Germinal center (tissue), 1 donor: ENCODE measurements around the gene SPATA3.
A peak's percentile ranks its signal among the peaks of the same experiment; 100 is the strongest.

Experiments
- DNase-seq: peaks from one replicate; pipeline ENCODE4 v3.0.0; 2012; ENCODE audit warnings: mixed read lengths, low spot score

Gene SPATA3

DNA sequence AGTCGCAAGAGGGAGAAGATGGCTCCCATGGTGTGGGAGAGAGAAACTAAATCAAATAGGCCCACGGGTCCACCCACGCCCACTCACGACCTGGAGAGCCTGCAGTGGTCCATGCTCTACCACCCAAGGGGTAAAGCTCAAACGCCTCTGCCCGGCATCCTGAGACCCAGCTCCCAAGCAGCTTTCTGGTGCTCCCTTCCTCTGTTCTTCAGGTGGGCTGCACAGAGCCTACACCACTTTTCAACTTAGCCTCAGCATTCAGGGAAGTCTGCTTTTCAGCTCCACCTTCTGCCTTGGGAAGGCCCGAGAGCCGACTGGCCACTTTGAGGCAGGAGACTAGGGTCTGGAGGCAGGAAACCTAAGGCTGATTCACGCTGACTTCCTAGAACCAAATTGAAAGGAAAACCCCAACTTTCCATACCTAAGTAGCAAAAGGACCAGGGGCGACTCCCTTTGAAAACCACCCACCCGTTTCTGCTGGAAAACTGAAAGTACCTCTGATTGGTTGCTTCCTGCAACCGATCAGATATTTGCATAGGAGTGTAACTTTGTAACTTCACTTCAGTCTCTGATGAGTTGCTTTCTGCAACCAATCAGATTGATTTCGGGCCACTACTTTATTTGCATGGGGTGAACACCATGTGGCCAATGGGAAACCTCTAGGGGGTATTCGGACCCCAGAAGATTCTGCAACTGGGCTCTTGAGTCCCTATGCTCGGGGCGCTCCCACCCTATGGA lies 26.8 kb upstream of the SPATA3 start:
- no peak for DNase-seq

DNA sequence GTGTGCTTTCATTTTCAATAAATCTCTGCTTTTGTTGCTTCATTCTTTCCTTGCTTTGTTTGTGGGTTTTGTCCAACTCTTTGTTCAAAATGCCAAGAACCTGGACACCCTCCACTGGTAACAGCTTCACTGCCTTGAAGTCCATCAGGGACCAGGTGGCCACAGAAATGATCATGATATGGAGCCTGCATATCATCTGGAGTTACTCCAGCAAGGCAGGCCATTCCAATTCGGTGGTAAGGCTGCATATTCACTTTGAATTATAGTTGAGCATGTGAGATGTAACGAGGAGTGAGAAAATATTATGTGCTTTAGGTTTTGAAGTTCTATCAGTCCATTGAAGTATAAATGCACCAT lies 26.3 kb upstream of the SPATA3 start:
- DNase-seq: no peak

GRCh38 chr2:230972046-230972445 lies 23.9 kb upstream of the SPATA3 start:
- DNase-seq: no peak

- DNase-seq: peak; percentile 42
These were observed 21.6 kb upstream of the SPATA3 start for GRCh38 chr2:230974096-230974913.

DNA sequence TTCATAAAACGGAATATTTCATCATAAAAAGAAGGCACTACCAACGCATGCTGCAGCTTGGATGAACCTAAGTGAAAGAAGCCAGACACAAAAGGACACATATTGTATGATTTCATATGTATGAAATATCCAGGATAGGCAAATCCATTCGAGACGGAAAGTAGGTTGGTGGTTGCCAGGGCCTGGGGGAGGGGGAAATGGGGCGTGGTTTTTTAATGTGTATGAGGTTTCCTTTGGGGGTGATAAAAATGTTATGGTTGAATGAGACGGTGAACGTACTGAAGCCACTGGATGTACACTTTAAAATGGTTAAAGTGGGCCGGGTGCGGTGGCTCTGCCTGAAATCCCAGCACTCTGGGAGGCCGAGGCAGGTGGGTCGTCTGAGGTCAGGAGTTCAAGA lies 20.0 kb upstream of the SPATA3 start:
- DNase-seq: no peak

GRCh38 chr2:230976671-230977171 lies 19.2 kb upstream of the SPATA3 start:
- no peak for DNase-seq

GRCh38 chr2:230980468-230980867 lies 15.5 kb upstream of the SPATA3 start:
- no peak for DNase-seq

DNA sequence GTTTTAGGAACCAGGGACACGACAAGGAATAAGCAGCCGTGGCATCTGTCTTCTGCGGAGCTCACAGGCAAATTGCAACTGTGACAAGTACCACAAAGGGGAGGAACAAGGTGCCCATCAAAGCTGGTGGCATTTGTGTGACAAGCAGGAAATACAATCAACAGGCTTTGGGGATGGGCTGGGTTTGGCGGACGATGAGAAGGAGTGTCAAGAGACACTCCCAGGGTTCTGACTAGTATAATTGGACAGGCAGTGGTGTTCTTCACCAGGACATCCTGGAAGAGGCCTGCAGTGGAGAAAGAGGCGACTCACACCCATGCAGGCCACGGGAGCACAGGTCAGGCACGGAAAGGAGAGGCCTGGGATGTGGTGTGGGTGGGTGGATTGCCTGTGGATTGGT lies 14.2 kb upstream of the SPATA3 start:
- DNase-seq: no peak

DNA sequence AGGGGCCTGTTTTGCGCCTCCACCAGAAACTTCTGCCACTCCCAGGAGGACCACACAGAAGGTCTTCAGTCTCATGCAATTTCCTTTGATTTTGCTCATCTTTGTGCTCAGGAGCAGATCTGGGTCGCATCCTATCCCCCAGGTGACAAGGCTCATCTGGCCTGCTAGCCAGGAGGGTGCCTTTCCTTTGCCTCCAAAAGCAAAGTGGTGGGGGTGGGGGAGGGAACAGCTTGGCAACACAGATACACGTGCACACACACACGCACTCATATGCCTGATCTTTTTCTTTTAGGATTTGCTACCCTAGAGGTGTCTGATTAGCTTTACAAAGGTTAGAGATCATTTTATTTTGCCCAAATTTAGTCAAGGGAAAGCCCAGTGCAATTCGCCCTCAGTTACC lies 13.8 kb upstream of the SPATA3 start:
- no peak for DNase-seq

- DNase-seq: no peak
These were observed 13.4 kb upstream of the SPATA3 start for GRCh38 chr2:230982528-230982927.

DNA sequence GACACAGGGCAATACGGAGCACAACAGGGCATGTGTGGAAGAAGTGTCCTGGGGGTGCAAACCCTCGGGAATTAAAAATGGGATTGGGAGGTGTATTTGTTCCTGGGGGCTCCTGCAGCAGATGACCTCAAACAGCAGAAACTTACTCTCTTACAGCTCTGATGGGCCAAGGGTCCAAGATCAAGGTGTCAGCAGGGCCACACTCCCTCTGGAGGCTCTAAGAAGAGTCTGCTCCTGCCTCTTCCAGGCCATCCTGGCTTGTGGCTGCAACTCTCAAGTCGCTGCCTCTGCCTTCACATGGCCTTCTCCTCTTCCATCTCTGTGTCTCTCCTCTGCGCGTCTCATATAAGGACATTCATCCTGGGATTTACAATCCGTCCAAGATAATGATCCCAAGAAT lies 12.4 kb upstream of the SPATA3 start:
- DNase-seq: no peak

- no peak for DNase-seq
These were observed 11.3 kb upstream of the SPATA3 start for GRCh38 chr2:230984393-230985220.

- no peak for DNase-seq
These were observed 10.2 kb upstream of the SPATA3 start for GRCh38 chr2:230985519-230986231.

GRCh38 chr2:230986520-230987136 lies 9.3 kb upstream of the SPATA3 start:
- no peak for DNase-seq

DNA sequence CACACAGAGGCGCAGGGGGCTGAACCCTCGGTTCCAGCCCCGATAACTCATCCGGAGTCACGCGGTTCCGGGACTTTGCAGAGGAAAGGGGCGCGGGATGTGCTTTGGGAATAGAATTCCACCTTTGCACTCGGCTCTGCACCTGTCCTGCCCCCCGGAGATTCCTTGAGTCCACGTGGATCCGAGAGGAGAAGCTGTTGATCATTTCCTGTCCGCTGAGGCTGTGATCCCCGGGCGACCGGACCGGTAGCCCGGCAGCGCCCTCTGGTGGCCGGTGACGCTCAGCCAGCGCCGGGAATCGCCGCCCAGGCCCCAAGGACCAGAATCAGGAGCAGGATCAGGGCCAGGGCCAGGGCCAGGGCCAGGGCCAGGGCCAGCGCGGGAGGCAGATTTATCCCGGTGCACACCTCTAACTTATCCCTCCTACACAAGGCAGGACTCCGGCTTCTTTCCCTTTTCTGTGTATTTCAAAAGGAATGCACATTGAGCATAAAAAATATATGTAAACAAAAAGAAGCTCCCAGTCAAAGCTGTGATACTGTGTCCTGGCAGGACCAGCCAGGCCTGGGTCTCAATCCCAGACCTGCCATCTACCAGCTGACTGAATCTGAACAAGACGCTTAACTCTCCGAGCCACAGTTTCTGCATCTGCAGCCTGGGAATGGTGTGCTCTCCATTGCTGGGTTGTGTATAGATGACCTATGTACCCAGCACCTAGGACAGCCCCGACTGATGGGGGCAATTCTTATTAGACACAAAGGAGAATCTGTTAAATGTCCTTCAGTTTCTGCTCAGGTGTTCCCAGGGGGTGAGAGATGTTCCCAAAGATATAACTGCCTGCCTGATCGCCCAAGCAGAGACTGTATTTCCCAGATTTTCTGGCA lies 8.5 kb upstream of the SPATA3 start:
- DNase-seq: peak; percentile 89

- DNase-seq: no peak
These were observed 6.2 kb upstream of the SPATA3 start for GRCh38 chr2:230989731-230990130.

GRCh38 chr2:230990131-230990898 lies 5.6 kb upstream of the SPATA3 start:
- DNase-seq: no peak

DNA sequence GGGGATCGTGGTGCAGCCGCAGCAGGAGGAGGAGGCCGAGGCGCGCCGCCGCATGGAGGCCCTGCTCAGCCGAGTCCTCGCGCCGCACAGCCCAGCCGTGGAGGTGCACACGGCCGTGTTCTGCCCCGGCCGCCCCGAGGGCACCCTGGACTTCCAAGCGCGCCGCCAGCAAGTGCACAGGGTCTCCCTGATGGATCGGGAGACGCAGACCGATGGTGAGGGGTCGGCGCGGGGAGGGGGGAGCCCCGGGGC lies 5.1 kb upstream of the SPATA3 start:
- no peak for DNase-seq

DNA sequence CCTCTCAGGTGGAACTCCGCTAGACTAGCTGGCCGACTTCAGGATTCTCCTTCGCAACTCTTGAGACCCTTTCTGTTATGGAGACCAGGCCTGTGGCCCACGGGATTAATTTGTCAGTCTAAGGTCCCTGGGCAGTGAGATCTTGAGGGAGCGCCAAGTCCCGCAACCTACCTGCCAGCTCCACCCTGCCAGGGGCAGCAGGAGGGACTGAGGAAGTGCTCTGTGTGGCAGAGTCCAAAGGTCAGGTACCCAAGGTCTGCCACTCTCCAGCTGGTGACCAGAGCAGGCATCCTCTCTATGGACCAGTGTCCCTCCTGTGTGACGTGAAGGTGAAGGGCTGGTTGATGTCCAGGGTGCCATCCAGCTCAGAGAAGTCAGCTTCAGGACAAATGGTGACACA lies 4.3 kb upstream of the SPATA3 start:
- DNase-seq: no peak

GRCh38 chr2:230996661-230997060 lies 740 bp downstream of the SPATA3 start:
- no peak for DNase-seq
